Stimulated activated CD8-positive, alpha-beta memory T cell treated with anti-CD3 and anti-CD28 coated beads, Interleukin-4, amount 100 ng/mL, for 1 hour (primary cell): ENCODE results near the gene ZNF440.
"Not testable (repeated sequence)": the region's sequence is repeated elsewhere in the genome, so short reads cannot be mapped to it uniquely, and the experiment has no call there.

ENCODE experiments used
- DNase-seq, 2 donors: peaks; one replicate each; pipeline ENCODE4 v3.0.0-alpha.2; 2020; ENCODE audit warnings: low read depth in 2 of 2, low spot score in 1 of 2

The ZNF440 gene

DNA sequence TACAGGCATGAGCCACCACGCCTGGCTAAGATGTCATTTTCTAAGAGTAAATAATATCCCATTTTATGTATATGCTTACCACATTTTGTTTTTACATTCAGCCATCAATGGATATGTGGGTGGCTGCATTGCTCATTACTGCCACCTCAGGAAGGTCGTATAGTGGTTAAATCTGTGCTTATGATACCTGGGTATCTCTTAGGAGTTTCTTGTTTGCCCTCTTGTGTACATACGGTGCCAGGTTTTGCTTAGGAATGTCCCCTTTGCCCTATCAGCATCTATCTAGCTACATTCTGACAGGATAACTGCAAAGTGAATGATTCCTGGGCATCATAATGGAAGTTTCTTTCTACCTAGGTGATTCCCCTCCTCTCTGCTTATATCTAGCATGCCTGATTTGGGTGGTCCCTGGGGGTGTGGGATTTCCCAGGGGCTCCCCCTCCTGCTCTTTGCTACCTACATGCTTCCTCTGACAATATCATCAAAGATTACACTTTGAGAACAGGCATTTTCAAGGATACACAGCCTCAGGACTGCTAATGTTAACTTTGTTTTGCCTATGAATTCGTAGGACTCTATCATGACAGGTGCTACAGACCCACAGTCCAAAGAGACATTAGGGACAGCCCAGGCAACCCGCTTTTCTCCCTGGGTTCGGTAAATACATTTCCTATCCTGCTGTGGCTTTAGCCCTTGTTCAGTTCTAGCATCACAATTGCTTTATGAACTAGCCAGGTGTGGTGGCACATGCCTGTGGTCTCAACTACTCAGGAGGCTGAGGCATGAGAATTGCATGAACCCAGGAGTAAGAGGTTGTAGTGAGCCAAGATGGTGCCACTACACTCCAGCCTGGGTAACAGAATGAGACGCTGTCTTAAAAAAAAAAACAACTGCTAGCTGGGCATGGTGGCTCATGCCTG is 15.1 kb downstream of the ZNF440 start:
- DNase-seq = not testable (repeated sequence)

DNA sequence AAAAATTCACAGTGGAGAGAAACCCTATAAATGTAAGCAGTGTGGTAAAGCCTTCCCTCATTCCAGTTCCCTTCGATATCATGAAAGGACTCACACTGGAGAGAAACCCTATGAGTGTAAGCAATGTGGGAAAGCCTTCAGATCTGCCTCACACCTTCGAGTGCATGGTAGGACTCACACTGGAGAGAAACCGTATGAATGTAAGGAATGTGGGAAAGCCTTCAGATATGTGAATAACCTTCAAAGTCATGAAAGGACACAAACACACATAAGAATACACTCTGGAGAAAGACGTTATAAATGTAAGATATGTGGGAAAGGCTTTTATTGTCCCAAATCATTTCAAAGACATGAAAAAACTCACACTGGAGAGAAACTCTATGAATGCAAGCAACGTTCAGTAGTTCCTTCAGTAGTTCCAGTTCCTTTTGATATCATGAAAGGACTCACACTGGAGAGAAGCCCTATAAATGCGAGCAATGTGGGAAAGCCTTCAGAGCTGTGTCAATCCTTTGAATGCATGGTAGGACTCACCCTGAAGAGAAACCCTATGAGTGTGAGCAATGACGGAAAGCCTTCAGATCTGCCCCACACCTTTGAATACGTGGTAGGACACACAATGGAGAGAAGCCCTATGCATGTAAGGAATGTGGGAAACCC is 18.3 kb downstream of the ZNF440 start:
- no peak for DNase-seq

DNA sequence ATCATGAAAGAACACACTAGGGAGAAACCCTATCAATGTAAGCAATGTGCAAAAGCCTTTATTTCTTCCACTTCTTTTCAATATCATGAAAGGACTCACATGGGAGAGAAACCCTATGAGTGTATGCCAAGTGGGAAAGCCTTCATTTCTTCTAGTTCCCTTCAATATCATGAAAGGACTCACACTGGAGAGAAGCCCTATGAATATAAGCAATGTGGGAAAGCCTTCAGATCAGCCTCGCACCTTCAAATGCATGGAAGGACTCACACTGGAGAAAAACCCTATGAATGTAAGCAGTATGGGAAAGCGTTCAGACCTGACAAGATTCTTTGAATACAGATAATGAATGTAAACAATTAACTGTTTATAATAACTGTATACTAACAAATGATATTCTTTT is 19.5 kb downstream of the ZNF440 start:
- DNase-seq = no peak

DNA sequence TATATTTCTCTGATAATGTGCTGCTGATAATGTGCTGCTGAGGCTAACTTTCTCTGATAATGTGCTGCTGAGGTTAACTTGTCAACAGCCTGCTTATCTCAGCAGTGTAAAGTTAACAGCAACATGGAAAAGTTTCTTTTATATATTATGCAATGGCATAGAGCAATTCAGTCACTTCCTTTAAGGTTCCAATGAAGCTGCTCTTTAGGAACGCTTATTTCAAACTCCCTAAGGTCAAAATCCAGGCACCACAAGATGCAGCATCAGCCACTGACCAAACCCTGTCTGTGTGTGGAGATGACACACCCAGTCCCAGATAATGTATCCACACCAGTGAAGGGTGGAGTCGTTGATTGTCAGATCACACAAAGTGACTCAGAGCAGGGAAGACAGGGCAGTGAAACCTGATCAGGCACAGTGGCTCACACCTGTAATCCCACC is 21.6 kb downstream of the ZNF440 start:
- DNase-seq = not testable (repeated sequence)

DNA sequence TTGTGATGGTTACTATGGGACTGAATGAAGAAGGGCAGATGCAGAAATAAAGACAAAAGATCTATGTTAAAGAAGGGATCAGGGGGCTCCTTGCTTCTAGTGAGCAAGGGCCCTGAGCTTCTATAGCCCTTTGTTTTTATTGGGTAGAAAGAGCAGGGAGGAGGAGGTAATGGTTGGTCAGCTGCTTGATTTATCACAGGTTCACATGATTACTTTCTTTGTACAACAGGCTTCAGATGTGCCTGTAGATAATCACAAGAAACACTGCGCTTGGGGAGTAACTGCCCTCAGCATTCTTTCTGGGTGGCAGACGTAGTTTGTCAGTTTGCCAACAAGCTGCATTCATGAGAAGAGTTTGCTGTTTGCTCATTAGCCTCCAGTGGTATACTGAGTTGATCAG is 29.6 kb downstream of the ZNF440 start:
- no peak for DNase-seq

DNA sequence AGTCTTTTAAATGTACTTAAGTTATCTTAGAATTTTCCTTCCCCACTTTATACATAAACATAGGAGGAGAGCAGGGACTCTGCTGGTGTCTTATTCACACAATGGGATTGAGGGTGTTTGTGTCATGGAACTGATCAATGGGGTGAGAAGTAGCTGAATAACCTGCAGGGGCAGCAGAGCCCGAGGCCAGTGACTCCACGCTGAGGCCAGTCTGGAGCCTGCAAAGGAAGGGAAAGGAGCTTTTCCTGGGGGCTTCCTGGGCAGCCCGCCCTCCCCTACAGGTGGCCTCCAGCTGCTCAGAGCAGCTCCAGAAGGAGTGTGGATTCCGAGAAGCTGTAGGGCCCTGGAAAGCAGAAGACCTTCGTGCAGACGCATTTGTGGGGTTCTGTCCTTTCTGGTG is 33.5 kb downstream of the ZNF440 start:
- DNase-seq = not testable (repeated sequence)

DNA sequence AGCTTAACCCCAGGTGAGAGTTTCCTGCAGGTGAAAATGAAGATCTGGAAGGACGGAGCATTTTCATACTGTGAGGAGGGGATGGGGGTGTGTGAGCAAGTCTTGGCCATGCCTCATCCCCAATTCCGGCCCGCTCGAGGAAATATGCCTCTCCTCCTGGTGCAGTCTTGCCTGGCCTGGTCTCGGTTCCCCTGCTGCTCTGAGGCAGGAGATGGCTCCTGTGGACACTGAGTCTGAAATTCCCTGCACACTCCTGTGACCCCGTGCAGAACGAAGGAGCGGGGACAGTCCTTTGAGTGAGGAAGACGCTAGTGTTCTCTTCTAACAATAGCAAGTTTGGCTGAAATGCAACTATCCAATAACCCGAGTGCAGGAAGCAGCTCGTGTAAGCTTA is 34.1 kb downstream of the ZNF440 start:
- no peak for DNase-seq

DNA sequence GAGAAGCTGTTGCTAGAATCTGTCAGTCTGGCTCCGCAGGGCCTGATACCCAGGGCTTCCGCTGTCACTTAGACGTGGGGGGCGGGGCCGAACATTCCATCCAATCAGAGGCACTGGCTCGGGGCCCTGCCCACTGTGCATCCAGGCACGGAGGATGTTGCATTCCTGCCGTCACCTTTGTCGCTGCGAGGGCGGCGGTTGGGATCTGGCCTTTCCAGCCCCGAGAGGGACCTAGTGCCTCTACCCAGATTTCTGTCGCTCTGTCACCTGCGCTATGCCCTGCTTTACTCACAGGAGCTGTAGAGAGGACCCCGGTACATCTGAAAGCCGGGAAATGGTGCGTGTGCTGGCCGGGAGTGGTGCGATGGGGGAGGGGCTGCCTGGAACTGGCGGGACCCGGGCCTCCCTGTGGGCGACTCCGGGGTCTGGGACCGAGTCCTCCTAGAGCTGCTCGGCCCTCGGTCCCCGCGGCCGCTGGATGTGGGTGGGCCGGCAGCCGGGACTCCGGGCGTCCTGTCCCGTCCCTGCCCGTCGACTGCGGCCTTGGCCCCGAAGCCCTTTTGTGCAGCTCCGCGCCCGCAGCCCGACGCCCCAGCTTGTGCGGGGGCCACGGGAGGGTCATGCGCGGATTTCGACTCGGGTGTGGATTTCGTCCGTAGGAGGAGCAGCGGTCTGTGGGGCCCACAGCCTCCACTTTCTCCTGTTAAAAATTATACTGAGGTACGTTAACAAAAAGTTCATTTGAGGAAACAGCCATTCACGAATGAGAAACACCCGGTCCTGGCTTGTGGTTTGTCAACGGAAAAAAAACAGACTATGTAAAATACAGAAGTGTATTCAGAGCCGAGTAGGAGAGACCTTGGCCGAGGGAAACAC is 34.8 kb downstream of the ZNF440 start, which contains the start of gene ZNF439:
ZNF439 (plus strand) TSS at position 133 of the 876 bp plus-strand sequence; CDS start at position 275, 142 bp downstream.
- DNase-seq = peak; percentile 56 to 82

DNA sequence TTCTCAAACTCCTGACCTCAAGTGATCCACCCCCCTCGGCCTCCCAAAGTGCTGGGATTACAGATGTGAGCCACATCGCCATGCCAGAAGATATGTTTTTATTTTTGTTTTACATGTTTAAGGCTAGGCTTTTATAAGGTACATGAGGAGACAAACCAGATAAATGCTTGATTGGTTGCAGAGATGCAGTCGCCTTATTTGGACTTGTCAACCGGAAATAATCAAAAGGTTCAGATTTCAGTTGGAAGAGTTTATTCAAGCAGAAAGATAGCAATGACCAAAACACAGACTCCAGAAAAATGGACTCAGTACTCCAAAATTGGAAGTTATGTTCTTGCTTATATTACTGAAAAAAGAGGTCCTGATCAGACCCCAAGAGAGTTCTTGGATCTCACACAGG is 36.2 kb downstream of the ZNF440 start:
- not testable (repeated sequence) for DNase-seq

DNA sequence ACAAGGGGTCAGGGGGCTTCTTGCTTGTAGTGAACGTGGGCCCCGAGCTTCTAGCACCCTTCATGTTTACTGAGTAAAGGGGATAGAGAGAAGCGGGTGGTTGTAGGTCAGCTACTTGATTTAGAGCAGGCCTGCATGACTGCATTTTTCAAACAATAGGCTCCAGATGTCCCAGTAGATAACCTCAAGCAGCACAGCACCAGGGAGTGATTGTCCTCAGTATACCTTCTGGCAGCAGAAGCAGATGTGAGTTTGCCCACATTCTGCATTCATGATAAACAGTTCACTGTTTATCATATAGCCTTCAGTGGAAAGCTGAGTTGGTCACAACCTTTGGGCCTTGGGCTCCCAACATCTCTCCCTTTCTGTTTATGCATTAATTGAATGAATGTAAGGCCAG is 39.3 kb downstream of the ZNF440 start:
- no peak for DNase-seq

DNA sequence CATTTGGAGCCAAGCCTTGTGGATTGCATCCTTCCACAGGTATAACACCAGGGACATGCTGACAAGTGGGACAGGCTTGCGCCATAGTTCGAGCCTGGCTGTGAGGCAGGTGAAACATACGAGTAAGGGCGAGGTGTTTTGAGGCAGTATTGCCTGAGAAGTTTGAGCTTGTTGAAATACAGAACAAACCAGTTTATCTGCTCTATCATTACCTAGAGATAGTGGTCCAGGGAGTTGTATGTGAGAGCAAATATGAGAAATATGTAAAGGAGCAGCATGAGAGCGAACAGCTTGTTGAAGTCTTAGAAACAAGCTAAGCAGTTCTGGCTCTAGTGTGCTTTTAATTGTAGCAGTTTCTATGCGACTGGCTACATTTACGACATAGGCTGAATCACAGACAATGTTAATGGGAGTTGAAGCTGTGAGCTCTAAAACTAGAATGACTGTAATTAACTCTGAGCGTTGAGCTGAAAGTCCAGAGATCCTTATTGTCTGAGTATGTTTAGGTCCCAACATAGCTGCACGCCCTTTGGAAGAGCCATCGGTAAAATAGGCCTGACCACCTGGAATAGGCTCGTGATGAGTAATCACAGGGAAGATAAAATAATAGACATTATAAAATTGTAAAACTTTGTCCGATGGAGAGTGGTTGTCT is 42.6 kb downstream of the ZNF440 start:
- no peak for DNase-seq

DNA sequence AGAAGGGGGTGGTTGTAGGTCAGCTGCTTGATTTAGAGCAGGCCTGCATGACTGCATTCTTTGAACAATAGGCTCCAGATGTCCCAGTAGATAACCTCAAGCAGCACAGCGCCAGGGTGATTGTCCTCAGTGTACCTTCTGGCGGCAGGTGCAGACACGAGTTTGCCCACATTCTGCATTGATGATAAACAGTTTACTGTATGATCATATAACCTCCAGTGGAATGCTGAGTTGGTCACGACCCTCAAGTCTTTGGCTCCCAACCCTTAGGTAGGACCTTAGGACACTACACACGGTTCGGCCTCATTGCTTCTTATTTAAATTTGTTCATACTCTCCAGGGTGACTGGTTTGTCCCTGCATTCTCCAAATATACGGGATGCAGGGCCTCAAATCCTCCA is 46.6 kb downstream of the ZNF440 start:
- no peak for DNase-seq

DNA sequence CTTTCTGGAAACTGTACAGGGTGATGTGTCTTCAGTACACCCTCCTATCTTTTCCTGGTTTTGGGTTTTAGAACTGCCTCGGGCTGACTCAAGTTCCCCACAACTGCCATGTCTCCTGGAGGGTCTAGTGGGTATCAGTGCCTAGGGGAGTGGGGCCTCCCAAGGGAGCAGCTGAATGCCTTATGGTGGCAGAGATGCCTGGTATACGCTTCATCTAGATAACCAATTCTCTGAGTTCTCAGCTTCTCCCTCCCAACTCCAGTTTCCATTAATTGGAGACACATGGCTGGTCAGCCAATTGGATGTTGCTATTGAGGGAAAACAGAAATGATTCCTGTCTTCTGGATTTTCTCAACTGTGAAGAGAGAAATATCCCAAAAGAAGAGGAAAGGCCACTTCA is 47.2 kb downstream of the ZNF440 start:
- no peak for DNase-seq

DNA sequence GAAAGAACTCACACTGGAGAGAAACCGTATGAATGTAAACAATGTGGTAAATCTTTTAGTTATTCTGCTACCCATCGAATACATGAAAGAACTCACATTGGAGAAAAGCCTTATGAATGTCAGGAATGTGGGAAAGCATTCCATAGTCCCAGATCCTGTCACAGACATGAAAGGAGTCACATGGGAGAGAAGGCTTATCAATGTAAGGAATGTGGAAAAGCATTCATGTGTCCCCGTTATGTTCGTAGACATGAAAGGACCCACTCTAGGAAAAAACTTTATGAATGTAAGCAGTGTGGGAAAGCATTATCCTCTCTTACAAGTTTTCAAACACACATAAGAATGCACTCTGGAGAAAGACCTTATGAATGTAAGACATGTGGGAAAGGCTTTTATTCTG is 53.7 kb downstream of the ZNF440 start:
- DNase-seq = not testable (repeated sequence)

DNA sequence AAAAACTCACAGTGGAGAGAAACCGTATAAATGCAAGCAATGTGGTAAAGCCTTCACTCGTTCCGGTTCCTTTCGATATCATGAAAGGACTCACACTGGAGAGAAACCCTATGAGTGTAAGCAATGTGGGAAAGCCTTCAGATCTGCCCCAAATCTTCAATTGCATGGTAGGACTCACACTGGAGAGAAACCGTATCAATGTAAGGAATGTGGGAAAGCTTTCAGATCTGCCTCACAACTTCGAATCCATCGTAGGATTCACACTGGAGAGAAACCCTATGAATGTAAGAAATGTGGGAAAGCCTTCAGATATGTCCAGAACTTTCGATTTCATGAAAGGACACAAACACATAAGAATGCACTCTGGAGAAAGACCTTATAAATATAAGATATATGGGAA is 54.1 kb downstream of the ZNF440 start:
- DNase-seq = no peak

DNA sequence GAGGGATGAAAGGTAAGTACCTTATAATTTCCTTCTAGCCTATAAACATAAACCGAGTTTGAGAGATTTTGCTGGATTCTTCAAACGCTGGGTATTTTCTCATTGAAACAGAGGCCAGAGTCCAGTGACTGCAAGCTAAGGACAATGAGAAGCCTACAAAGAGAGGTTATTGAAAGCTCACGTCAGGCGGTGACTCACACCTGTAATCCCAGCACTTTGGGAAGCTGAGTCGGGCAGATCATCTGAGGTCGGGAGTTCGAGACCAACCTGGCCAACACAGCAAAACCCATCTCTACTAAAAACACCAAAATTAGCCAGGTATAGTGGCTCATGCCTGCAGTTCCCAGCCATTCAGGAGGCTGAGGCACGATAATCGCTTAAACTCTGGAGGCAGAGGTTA is 58.6 kb downstream of the ZNF440 start:
- no peak for DNase-seq

DNA sequence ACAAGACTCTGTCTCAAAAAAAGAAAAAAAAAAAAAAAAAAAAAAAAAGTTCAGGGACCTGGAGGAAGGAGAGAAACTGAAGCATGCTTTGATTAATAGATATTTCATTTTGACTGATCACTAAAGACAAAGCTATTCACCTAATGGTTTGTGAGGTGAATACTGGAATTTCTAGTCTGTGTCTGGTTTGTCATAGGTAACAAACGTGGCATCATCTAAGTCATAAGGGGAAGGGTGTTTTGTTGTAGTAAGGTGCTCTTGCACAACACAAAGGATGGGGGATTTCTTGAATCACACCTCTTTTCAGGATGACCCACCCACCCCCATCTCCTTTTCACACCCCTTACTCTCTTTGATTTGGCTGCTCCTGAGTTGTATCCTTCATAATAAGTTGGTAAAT is 59.7 kb downstream of the ZNF440 start:
- no peak for DNase-seq

DNA sequence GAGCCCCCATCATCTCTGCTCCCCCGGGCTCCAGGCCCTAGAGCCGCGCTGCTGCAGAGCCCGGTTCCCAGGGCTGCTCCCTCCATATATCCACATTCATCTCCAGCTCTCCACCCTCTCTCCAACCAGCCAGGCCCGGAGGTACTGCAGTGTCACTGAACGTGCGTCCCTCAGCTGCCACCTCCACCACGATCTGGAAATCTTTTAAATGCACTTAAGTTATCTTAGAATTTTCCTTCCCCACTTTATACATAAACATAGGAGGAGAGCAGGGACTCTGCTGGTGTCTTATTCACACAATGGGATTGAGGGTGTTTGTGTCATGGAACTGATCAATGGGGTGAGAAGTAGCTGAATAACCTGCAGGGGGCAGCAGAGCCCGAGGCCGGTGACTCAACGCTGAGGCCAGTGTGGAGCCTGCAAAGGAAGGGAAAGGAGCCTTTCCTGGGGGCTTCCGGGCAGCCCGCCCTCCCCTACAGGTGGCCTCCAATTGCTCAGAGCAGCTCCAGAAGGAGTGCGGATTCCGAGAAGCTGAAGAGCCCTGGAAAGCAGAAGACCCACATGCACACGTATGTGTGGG is 65.7 kb downstream of the ZNF440 start:
- not testable (repeated sequence) for DNase-seq

DNA sequence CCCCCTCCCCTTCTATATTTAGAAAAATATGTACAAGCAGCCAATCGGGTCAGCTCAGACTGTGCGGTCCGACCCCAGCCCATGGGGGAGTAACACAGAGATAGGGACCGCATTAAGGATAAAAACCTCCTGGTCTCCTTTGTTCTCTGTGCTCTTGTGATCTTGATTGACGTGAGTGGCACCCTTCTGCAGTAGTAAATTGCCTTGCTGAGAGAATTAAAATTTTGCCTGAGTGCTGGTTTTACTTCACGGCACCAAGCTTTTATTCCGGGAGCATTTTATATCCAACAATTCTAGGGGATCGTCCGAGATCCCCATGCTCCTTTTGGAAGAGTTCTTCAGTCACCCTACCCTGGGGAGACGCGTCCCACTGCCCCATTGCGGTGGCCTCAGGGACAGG is 66.5 kb downstream of the ZNF440 start:
- no peak for DNase-seq

DNA sequence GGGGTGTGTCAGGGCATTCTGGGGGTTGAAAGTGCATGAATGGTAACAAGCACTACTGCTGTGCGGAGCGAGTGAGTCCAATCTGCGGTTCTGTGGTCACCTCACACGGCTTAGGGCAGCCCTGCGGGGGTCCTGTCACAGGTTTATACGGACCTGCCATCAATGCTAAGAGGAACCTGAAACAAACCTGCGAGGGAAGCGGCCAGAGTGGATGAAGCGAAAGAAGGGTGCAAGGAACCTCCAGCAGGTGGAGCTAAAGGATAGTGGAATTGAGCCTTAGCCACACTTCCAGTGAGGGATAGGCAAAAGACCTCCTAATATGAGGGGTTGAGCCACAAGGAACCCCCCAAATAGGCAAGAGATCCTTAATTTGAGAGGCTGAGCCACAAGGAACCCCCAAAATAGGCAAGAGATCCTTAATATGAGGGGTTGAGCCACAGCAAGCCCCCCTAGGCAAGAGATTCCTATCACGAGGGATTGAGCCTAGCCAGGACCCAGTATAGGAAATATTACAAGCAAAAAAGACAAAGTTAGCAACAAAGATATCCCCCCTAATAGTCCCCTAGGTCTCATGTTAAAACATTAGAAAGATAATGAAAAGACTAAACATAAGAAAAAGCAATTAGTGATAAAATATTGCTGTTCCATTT is 67.2 kb downstream of the ZNF440 start:
- peak; percentile 24 to 33 for DNase-seq
